H1 (cell line): ENCODE results near the gene MYH11. TPM values are rescaled to one million over a fixed set of nuclear protein-coding genes. Genes with fewer than 3 reads are reported as not detected.

Experiments used
- BCL11A ChIP-seq, 2 experiments: IDR thresholded peaks; one replicate each; pipeline ENCODE4 v1.6.1; 2011; ENCODE audit warnings: low read depth in 2 of 2, low read length in 2 of 2, mild to moderate bottlenecking in 2 of 2
- CHD1 ChIP-seq: IDR thresholded peaks from 2 replicates; pipeline ENCODE4 v1.6.1; 2012; ENCODE audit warnings: low read depth, low read length, improper control_type of control experiment
- CREB1 ChIP-seq: IDR thresholded peaks from 2 replicates; pipeline ENCODE4 v1.6.1; 2012; ENCODE audit warnings: inconsistent platforms
- FOSL1 ChIP-seq: IDR thresholded peaks from 2 replicates; pipeline ENCODE4 v1.6.1; 2011; ENCODE audit warnings: mild to moderate bottlenecking, low read depth, low read length, moderate library complexity; ENCODE audit not compliant: insufficient read depth
- JUN ChIP-seq: IDR thresholded peaks from 2 replicates; pipeline ENCODE4 v1.6.1; 2011; ENCODE audit warnings: low read depth, mild to moderate bottlenecking, improper control_type of control experiment, low read length
- RNF2 ChIP-seq: fragments of 200-900, 300-1000 bp; sonication (generic); IDR thresholded peaks from 2 replicates; pipeline ENCODE4 v1.7.1; 2016; ENCODE audit warnings: borderline replicate concordance, low read depth, mild to moderate bottlenecking, antibody characterized with exemption, low read length; ENCODE audit not compliant: poor library complexity, severe bottlenecking; ENCODE audit errors: missing control alignments
- RXRA ChIP-seq: IDR thresholded peaks from 2 replicates; pipeline ENCODE4 v1.6.1; 2011; ENCODE audit warnings: low read depth, mild to moderate bottlenecking, low read length, moderate library complexity; ENCODE audit not compliant: insufficient read depth
- SP4 ChIP-seq: IDR thresholded peaks from 2 replicates; pipeline ENCODE4 v1.6.1; 2012; ENCODE audit warnings: low read length, inconsistent platforms
- polyA plus RNA-seq, 7 experiments: library from polyadenylated mRNA; depleted of rRNA in 3 of 7; stranded (reverse) in 5 of 7; unstranded in 2 of 7; fragments of >200 nt in 5 of 7; fragments of 200-250 nt in 2 of 7; gene quantifications; 1 replicate in 5 of 7; 2 replicates in 1 of 7; 4 replicates in 1 of 7; pipeline versions ENCODE4 v1.2.1 to v1.2.3, GENCODE V29; 2011 to 2013; ENCODE audit warnings: missing spikeins in 2 of 7, mixed read lengths in 2 of 7
- total RNA-seq: library from RNA; stranded (reverse); fragmentation: NEBNext Ultra II Directional; extraction: Animal tissue kit (Norgen Biotek cat#: 25700); gene quantifications from 2 replicates; pipeline ENCODE4 v1.2.1, GENCODE V29; 2021

The MYH11 gene
- total and polyA plus RNA-seq, 2 of the 8 experiments (the other 6 are each of a cell fraction or from before 2014, with no cell fraction given), result 0.11 to 0.78 TPM

- no peak for TF ChIP-seq RNF2
- TF ChIP-seq CREB1, result no peak
- no peak for TF ChIP-seq CHD1
- no peak for TF ChIP-seq FOSL1
- no peak for TF ChIP-seq SP4
- no peak for TF ChIP-seq BCL11A (IDR thresholded peaks at IDR 0.05; ENCODE audit: low read depth in 2 of 2, low read length in 2 of 2)
- TF ChIP-seq JUN, result no peak
- TF ChIP-seq RXRA, result no peak
- TF ChIP-seq, all 59 proteins: peak for 0
Measured at GRCh38 chr16:15691046-15691445, 165.8 kb downstream of the MYH11 start (continued).
